NCI-H1417 treated with DMSO at 0.1 percent for 48 hours (cell line): ENCODE data around the gene MKRN2OS.
"Not testable (repeated sequence)": the region's sequence is repeated elsewhere in the genome, so short reads cannot be mapped to it uniquely, and the experiment has no call there.

Experiments used
- DNase-seq: peaks from one replicate; lab custom pipeline; 2025; lab: John Stamatoyannopoulos, UW

The MKRN2OS gene

DNA sequence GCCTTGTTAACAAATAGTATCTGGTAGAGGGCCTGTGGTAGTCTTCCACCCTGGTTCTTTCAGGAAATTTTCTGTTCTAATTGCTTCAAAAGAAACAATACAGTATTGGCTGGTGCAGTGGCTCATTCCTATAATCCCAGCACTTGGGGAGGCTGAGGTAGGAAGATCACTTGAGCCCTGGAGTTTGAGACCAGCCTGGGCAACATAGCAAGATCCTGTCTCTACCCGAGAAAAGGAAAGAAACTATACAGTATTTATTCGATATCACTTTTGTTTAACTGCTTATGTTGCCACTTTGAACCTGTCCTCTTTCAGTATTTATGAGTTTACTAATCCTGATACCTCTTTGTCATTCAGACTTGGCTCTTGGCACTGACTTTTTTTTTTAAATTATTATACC, 16.1 kb upstream of the MKRN2OS start:
- no peak for DNase-seq

DNA sequence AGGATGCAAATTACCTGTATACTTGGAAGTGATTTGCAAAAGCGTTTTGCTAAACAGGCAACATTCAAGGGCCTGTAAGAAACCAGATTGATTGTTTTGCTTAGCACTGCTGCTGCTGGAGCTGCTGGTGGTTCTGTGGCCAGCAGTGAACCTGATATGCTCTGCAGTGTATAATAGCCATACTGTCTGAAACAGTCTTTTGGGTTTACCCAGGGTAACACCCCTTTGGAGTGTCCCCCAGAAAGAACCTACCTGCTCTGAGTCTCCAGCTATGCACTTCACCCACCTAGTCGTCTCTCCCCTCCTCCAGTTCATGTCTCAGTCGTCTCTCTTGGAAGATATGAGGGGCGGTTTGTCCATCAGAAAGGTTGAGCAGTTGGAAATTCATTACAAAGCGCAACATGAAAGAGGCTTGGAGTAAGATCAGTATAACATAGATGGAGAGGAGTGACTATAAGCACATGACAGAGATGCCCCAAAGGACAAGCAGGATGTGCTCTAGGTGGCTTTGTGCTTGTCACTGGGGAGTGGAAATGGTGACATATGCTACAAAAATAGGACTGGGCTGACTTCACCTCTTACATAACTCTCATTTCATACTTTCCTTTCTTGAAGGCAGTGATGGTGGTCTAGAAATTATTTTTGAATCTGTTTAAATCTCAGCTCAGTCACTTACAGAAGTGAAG, 15.3 kb upstream of the MKRN2OS start:
- DNase-seq = no peak

DNA sequence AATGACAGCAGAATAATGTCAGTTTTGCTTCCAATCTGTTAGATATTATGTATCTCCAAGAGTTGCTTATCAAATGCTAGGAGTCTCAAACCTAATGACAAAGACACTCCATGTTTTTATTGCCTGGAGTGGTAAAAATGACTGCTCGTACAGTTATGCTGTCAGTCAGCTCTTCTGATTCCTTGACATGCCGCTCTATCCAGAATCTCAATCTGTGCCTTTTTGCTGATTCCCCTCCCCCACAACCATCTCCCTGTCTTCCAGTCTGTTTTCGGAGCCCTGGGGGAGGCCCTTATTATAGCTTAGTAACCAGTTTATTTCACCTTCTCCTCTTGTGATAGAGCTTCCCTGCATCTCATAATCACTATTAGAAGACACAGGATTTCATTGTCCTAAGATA, 14.2 kb upstream of the MKRN2OS start:
- DNase-seq = no peak

DNA sequence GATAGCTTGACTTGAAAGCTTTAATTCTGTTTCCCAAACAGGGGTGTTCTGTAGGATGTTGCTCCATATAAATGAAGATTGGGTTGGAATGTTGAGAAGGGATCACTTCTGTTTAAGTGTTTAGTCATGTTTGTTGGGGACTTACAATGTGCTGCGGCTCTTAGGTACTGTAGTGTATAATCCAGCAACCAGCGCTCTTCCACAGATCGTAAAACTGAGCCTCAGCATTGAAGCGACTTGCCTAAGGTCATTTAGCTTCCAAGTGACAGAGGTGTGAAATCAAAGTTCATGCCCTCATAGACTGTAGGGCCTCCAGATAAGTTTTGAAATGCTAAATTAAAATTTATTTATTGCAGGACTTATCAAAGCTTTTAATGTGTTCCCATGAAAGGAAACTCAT, 13.4 kb upstream of the MKRN2OS start:
- no peak for DNase-seq

DNA sequence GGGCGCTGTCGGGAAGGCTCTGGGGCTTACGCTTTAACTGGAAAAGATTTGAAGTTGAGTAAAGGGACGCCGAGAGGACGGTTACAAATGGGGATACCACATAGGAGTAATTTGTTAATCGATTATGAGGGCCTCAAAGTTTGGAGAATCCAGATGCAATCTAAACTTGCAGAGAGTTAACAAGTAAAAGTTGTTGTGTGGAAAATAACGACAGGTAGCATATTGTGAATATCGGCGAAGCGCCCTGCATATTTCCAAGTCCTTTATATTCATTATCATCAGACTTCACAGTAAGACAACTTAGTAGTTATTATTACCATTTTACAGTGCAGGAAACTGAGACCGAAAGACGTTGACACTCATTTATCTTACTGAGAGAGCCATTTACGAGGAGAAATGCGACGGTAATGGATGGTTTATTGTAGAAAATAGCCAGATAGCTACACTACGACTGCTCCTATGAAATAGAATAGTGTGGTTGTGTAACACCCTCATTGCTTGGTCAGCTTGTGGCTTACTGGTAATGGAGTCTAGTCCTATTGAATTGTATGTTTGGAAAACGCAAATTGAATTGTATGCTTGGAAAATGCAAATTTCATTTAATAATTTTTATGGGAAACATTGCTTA, 12.3 kb upstream of the MKRN2OS start:
- DNase-seq = no peak

DNA sequence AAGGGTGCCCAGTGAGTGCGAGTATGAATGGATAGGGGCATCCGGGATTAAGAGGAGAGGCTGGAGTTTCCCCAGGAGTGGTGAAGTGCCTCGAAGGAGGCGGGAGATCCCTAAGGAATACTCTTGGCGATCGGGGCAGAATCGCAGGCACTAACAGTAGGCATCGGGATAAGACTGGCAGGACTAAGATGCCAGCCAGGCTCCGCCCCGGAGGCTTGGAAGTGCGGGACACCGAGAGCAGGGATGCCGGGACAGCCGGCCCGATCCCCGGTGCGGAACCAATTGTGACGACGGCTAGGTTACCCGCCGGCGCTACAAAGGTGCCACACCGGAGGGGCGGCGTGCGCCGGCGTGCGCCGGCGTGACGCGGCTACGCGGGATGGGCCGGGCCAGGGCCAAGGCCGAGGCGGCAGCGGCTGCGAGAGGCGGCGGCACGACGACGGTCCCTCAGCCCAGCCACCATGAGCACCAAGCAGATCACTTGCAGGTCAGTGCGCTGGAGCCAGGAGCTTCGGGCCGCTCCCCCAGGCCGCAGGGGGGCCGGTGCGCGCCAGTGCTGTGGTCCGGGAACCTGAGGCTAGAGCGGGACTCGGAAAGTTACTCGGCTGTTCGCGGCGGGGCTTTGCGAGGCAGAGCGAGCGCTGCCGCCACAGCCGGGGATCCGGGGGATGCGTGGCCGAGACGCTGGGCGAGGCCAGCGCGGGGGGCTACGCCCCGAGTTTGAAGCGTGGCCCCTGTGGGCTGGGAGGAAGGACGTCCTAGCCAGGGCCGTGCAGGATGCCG, 11.6 kb upstream of the MKRN2OS start, which contains the start of gene MKRN2:
MKRN2 (plus strand) TSS at position 398 of the 783 bp plus-strand sequence; CDS start at position 462, 64 bp downstream.
- DNase-seq = no peak

DNA sequence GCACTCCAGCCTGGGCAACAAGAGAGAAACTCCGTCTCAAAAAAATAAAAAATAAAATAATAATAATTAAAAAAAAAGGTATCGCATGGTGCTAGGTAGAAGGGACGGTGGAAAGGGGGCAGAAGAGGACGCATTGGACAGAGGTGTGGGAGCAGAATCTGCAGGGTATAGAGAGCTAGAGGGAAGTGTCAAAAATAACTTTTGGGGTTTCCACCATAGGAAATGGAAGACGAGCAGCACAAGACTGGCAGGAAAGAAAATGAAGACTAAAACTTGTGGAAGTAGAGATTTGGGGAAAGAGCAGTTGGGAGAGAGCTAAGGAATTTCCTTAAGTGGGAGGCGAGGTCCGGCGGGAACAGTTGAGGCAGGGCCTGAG, 11.0 kb upstream of the MKRN2OS start:
- DNase-seq = no peak

DNA sequence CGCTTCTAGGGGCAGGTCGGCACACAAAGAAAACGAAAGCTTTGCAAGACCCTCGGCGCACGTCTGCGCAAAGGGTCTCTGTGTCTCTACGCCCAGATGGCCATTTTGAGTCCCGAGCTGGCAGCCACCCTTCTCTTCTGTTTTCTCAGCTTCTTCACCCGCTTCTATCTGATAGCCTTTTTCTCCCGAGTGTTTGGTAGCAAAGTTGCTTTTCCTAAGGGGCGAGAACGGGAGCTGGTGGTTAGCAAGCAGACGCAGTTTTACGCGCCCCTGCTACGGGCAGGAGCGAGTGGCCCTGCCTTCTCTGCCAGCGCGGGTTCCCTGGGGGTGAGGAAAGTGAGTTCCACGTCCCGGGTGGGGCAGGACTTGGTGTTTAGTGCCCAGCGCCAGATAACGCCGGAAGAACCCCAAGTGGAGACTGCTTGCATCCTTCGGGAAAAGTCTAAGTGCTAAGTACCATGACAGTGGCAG, 8.7 kb upstream of the MKRN2OS start:
- no peak for DNase-seq

DNA sequence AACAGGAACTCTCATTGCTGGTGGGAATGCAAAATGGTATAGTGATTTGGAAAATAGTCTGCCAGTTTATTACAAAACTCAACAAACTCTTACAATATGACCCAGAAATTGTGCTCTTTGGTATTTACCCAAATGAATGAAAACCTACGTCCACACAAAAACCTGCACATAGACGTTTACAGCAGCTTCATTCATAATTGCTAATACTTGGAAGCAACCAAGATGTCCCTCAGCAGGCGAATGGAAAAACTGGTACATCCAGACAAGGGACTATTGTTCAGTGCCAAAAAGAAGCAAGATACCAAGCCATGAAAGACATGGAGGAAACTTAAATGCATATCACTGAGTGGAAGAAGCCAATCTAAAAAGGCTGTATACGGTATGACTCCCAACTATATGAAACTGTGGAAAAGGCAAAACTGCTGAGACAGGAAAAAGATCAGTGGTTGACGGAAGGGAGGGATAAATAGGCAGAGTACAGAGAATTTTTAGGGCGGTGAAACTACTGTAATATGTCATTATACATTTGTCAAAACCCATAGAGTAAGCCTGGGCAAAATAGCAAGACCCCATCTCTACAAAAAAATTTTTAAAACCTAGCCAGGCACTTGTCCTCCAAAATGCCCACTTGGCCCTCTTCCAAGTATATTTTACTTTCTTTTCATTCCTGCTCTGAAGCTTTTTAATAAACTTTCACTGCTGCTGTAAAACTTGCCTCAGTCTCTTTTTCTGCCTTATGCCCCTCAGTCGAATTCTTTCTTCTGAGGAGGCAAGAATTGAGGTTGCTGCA, 4.9 kb upstream of the MKRN2OS start:
- no peak for DNase-seq

DNA sequence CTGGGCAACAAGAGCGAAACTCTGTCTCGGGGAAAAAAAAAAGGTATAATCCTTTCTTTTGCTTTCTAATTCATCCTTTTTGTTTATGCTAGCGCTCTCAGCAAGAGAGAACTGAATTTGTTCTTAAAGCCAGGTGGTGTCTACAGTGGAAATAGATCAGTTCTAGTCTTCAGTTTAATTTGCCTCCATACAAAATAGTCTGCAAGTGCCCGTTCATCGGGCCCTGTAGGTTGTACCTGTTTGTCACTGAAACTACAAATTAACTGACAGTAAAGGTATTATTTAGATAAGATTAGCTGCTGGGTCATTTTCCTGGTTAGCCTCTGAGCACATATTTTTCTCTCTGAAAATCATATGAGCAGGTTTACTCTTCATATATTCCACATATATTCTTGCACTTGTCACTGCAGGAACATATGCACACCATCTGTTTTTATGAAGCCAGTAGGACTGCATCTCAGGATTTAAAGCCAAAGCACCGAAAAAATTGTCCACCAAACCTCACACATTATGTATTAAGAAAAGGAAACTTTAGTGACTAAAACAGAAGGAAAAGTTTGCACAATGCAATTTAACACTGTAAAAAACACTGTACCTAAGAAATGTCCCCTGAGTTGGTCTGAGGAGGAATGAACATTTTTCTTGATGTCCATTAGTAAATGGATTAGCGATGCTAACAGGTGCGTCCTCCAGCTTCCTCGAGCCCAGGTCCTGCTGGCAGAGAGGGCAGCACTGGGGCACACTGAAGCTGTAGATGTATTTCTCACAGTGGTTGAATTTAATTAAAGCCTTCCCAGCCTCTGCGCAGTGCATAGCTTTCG, 437 bp downstream of the MKRN2OS start:
- DNase-seq = no peak

DNA sequence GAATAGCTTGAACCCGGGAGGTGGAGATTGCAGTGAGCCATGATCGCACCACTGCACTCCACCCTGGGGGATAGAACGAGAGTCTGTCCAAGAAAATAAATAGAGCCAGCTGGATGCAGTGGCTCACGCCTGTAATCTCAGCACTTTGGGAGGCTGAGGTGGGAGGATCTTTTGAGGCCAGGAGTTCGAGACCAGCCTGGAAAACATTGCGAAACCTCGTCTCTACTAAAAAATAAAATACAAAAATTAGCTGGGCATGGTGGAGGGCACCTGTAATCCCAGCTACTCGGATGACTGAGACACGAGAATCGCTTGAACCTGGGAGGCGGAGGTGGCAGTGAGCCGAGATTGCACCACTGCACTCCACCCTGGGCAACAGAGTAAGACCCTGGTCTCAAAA, 1.8 kb downstream of the MKRN2OS start:
- not testable (repeated sequence) for DNase-seq

DNA sequence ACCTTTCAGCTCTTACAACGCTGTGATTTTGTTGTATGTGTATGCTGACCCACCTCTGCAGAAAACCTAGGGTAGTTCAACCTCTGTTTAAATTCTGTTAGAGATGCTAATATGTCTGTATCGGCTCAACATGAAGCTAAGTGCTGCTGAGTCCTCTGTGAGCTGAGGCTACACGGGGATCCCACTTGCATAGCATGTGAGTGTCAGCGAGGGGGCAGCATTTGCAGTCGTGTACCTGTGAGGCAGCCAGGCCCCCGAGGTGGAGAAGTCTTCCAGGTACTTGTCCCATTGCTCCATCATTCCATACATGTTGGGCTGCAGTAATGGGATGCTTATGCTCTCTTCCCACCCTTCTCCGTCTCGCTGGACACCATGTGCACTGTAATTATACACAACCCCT, 3.7 kb downstream of the MKRN2OS start:
- DNase-seq = no peak

DNA sequence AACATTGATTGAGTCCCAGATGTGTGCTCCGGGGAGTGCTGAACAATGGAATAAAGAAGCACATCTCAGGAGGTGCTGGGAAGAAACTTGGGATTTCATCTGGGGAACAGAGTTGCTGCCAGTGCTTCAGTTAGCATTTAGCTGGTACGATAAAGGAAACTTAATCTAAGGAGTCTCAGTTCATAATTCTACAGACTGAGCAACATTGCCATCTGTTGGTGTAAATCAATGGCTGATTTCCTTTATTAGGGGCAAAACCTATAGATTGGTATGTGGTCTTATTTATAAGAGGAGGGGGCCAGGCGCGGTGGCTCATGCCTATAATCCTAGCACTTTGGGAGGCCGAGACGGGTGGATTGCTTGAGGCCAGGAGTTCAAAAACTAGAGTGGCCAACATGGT, 8.9 kb downstream of the MKRN2OS start:
- no peak for DNase-seq

DNA sequence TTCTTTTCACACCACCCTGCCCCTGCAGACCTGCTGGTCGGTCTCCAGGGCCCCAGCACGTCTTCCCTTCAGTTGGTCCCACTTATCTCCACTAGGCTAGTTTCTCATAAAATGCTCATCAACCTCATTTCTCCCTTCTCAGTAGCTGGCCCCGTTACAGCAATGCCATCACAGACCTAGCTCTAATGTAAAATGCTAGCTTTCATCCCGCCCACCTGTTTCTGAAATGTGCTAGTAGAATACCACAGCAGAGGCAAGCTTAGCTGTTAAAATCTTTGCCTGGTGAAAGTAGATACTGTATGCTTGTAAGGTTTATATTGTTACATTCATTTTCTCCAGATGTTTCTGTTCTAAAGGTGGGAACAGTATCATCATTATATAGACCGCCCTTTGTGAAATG, 13.1 kb downstream of the MKRN2OS start:
- no peak for DNase-seq

DNA sequence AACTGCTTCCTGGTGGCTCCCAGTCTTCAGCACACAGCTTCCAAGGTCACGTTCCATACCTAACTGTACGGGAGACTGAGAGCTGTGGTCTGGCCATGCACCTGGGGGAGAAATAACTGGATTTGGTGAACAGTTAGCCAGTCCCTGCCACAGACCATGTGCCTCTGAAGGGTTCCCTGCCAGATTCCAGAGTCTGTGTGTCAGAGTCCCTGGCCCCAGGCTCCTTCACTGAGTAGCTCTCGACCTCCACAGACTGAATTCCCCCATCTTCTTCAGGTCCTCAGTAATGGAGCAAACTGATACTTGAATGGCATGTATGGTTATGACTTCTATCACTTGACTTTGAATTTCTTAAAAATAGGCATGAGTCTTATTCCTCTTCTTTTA, 17.5 kb downstream of the MKRN2OS start:
- DNase-seq = no peak

DNA sequence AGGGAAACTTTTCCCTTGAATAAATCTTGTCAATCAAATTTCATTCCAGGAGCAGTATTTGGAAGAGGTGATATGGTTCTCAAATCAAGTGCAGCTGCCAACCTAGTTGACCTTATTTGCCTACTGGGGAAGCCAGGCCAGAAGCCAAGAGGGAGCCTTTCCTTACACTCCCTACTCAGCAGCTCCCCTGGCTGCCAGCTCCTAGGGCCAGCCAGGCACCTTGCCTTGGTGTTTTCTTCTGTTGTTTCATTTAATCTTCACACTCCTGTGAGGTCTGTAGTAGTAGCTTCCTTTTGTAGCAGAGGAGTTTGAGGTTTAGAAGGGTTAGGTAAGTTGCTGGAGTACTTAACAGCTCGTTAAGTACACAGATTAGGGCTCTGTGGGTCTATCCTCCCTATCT, 22.6 kb downstream of the MKRN2OS start:
- no peak for DNase-seq

DNA sequence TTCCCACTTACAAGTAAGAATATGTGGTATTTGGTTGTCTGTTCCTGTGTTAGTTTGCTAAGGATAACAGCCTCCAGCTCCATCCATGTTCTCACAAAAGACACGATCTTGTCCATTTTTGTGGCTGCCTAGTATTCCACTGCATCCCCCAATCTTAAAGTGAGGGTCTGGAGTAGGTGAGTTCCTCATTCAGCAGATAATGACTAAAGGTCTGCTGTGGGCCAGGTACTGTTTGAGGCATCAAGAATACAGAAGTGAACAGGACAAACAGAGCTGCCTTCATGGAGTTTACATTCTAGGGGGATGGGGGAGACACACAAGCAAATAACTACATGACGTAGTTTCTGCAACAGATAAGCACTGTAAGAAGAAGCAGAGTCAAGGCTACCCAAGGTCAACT, 24.3 kb downstream of the MKRN2OS start:
- no peak for DNase-seq

DNA sequence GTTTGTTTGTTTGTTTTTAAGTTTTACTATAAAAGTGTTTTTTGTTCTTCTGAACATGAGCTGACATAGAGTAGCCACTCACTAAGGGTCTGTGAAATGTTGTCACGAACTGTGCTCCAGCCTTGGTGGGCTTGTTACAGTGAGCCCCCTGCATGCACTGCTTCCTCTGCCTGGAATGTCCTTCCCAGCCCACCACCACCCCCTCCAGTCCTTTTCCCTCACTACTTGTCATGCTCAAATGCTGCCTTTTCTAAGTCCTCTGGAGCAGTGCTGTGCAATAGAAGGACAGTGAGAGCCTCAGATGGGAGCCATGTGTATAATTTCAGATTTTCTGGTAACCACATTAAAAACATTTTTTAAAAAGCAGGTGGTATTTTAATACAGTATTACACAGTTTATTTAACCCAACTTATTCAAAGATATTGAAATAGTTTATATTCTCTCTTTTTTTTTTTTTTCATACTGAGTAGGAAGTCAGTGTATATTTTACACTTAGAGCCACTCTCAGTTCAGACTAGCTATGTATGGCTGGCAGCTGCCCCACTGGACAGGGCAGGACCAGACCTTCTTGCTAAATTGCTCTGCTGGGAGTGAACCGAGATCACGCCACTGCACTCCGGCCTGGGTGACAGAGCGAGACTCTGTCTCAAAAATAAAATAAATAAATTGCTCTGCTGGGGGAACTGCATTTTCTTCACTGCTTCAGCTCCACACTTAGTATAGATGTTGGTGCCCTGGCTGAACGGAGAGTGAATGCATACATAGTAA, 26.9 kb downstream of the MKRN2OS start:
- no peak for DNase-seq

DNA sequence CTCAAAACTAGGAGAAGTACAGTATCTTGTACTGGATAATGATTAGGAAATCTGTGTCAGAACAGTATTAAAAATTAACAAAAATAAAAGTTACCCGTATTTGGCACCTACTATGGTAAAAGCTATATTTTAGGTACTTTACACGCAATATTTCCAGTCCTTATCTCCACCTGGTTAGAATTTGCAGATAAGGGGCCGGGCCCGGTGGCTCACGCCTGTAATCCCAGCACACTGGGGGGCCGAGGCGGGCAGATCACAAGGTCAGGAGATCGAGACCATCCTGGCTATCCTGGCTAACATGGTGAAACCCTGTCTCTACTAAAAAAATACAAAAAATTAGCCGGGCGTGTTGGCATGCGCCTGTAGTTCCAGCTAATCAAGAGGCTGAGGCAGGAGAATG, 28.4 kb downstream of the MKRN2OS start:
- no peak for DNase-seq

DNA sequence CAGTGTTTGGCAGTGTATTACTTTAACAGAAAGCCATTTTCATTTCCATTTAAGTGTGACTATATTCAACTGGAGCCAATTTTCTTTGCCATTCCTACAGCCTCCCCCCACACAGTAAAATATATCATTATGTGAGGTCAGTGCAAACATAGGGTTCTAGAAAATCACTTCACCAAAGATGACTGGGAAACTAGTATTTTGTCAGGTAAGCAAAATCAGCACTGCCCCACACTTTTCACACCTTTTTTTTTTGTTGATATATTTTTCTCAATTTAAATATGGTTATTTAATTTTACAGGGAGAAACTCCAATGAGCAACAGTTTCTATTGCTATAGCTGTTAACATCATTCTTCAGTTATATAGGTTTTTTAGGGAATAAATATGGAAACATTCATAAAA, 29.7 kb downstream of the MKRN2OS start:
- no peak for DNase-seq
